Measurements from ENCODE around the gene SFR1. TPM values are rescaled to one million over a fixed set of nuclear protein-coding genes. Genes with fewer than 3 reads are reported as not detected.
A peak's percentile ranks its signal among the peaks of the same experiment; 100 is the strongest.

SFR1 gene, protein sequence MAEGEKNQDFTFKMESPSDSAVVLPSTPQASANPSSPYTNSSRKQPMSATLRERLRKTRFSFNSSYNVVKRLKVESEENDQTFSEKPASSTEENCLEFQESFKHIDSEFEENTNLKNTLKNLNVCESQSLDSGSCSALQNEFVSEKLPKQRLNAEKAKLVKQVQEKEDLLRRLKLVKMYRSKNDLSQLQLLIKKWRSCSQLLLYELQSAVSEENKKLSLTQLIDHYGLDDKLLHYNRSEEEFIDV
- 7.3 and 8.7 TPM in 2 replicates for total RNA-seq (2022)
- percentile 78 among the genes with signal in this experiment for Bru-seq, nascent RNA
- percentile 72 among the genes with signal in this experiment for BruChase-seq, experiment 1, labeled RNA remaining after a 2-hour chase
- percentile 64 among the genes with signal in this experiment for BruChase-seq, experiment 2, labeled RNA remaining after a 6-hour chase
- long read RNA-seq, transcript SFR1-201 (4 exons, 1,438 nt): major isoform, 15 of 28 reads
- long read RNA-seq, partial matches to known transcripts: 4 of 28 reads
- long read RNA-seq, other reads (novel, unspliced or antisense): 4 of 28 reads

DNA sequence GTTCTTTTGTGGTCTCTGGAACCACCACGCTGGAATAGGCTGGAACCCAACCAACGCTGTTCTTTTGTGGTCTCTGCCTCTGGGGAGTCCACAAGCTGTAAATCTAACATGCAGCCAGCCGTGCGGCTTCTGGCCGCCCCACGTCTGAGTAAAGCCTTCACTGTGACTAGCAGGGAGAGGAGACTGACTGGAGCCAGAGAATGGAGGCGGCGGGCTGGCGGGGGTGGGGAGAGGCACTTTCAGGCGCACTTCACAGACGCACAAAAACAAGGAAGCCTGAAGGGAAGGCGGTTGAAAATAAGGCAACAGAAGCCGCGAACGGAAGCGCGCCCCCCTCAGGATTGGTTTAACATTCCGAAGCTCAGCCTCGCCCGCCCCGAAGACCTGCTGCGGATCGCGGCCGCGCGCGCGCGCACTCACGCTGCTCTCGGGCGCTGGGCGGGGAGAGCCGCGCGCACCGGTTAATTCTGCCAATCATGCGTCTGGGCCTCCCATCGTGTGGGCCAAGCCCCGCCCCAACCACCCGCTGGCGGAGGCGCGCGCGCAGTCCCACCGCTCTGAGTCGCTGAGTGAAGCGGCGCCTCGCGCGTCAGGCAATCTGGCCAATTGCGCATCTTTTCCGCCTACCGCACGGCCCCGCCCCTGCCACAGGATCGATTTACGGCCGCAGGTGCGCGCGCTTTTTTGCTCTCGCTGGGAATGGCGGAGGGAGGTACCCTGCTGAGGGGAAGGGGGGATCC, at the start of gene SFR1:
Gene SFR1, plus strand, starts transcription at position 687 of the 740 bp plus-strand sequence. Its CDS starts 13 bp downstream, at position 700.
- Mint-ChIP-seq H3K36me3 (ENCODE audit: insufficient read depth, unreplicated experiment) (no peaks in the 10 kb centered on the region), H3K9me3 (ENCODE audit: unreplicated experiment) (no peaks in the 10 kb centered on the region), H3K27ac (ENCODE audit: unreplicated experiment) (peak within 1 kb of the TSS; percentile 96), H3K27me3 (ENCODE audit: insufficient read depth, unreplicated experiment) (no peaks in the 10 kb centered on the region), H3K4me3 (ENCODE audit: unreplicated experiment) (peak within 1 kb of the TSS; percentile 79), H3K4me1 (ENCODE audit: low read depth, unreplicated experiment) (no peaks in the 10 kb centered on the region)
- Histone ChIP-seq H3K9me3 (no peaks in the 10 kb centered on the region), H3K36me3 (ENCODE audit: control insufficient read depth, insufficient read depth, low read length) (no peaks in the 10 kb centered on the region; the same call in 1 of the 2 replicates), H3K4me3 (ENCODE audit: low read depth, low read length) (peak within 1 kb of the TSS; percentile 92), H3K4me1 (peaks cover 13% of the 10 kb centered on the region; the same call in 1 of the 2 replicates), H3K27me3 (replicated peaks; ENCODE audit: control insufficient read depth, insufficient read depth, low read length) (no peaks in the 10 kb centered on the region)
- BruUV-seq (replicated peaks): no TSS peak
- TF ChIP-seq, protein P1, sequence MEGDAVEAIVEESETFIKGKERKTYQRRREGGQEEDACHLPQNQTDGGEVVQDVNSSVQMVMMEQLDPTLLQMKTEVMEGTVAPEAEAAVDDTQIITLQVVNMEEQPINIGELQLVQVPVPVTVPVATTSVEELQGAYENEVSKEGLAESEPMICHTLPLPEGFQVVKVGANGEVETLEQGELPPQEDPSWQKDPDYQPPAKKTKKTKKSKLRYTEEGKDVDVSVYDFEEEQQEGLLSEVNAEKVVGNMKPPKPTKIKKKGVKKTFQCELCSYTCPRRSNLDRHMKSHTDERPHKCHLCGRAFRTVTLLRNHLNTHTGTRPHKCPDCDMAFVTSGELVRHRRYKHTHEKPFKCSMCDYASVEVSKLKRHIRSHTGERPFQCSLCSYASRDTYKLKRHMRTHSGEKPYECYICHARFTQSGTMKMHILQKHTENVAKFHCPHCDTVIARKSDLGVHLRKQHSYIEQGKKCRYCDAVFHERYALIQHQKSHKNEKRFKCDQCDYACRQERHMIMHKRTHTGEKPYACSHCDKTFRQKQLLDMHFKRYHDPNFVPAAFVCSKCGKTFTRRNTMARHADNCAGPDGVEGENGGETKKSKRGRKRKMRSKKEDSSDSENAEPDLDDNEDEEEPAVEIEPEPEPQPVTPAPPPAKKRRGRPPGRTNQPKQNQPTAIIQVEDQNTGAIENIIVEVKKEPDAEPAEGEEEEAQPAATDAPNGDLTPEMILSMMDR (IDR thresholded peaks at IDR 0.05; ENCODE audit: insufficient read depth in 1 of 2, low read depth in 1 of 2, low read length in 1 of 2, severe bottlenecking in 1 of 2, unreplicated experiment in 1 of 2): peak; percentile 60 to 62
- ChIA-PET CTCF (interaction anchor here (0.7 to 2.4 kb wide), 12 partner anchors 9 to 409 kb away, joined by 3 to 14 read pairs (median 8); partner anchors contain the start of gene GSTO1), POLR2A (interaction anchor here (0.5 to 1.8 kb wide), 4 partner anchors 12 to 499 kb away, joined by 3 to 11 read pairs (median 4); partner anchors contain the start of genes CFAP43 and GSTO2)
- DNase-seq: peak; percentile 98 to 99
- intact Hi-C loops (cut with micrococcal nuclease; ENCODE audit: unreplicated experiment): loop anchor here (1.0 to 5.0 kb wide), 9 partner anchors 11 to 233 kb away; partner anchors contain the start of gene SLK

DNA sequence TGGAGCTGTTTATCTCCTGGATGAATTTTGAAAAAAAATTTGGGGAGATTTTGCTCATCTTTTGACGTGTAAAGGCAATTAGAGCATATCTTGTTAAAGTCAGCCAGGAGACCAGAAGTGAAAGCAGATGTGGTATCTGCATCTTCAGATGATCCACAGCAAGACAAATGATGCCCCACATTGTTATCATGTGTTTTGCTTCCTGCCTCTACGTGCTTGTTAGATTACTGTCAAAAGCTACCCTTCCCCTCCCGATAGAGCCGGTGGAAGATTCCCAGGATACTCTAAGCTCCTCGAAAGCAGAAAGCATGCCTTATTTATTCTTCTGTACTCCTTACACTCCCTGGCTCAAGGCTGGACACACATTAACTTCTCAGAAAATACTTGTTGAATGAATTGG, 49.2 kb upstream of the SFR1 start:
- ChIA-PET POLR2A (no interaction called here), CTCF (interaction anchor here (1.2 kb wide), 1 partner anchor 185 kb away, joined by 4 read pairs; no protein-coding TSS in a partner anchor)
- H3K9me3 Mint-ChIP-seq (ENCODE audit: unreplicated experiment): no peaks in the 10 kb centered on the region
- H3K36me3 Mint-ChIP-seq (ENCODE audit: insufficient read depth, unreplicated experiment): no peaks in the 10 kb centered on the region
- intact Hi-C loops (cut with micrococcal nuclease; ENCODE audit: unreplicated experiment): no loop called here
- Histone ChIP-seq H3K9me3 (no peaks in the 10 kb centered on the region), H3K27me3 (replicated peaks; ENCODE audit: control insufficient read depth, insufficient read depth, low read length) (no peaks in the 10 kb centered on the region), H3K4me1 (peaks cover 28% of the 10 kb centered on the region), H3K4me3 (ENCODE audit: low read depth, low read length) (no peak overlapping the region), H3K36me3 (ENCODE audit: control insufficient read depth, insufficient read depth, low read length) (no peaks in the 10 kb centered on the region)
- no peaks in the 10 kb centered on the region for H3K27me3 Mint-ChIP-seq (ENCODE audit: insufficient read depth, unreplicated experiment)
- TF ChIP-seq, protein P1 (IDR thresholded peaks at IDR 0.05; ENCODE audit: insufficient read depth in 1 of 2, low read depth in 1 of 2, low read length in 1 of 2, severe bottlenecking in 1 of 2, unreplicated experiment in 1 of 2): no peak
- H3K4me3 Mint-ChIP-seq (ENCODE audit: unreplicated experiment): no peak overlapping the region
- no peak for DNase-seq
- no TSS peak for BruUV-seq (replicated peaks)
- no peak overlapping the region for H3K27ac Mint-ChIP-seq (ENCODE audit: unreplicated experiment)
- peaks cover 16% of the 10 kb centered on the region for H3K4me1 Mint-ChIP-seq (ENCODE audit: low read depth, unreplicated experiment)

DNA sequence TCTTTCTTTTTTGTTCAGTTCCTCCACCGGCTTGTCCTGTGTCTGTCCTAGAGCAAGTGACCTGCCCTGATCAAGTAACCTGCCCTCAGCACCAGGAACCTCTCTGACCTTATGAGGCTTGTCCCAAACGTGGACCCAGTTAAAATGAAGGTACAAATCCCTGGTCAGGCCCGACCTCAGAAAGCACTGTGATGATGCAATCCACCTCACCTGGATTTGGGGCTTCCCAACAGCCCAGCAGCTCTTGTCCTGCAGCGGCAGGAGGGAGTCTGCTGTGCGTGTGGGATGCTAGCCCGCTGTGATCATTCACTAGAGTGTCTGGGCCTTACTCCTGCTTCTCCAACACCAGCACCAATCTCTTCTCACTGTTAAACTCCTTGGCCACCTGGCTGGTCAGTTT, 47.5 kb upstream of the SFR1 start:
- no peaks in the 10 kb centered on the region for H3K27me3 Mint-ChIP-seq (ENCODE audit: insufficient read depth, unreplicated experiment)
- H3K36me3 ChIP-seq (ENCODE audit: control insufficient read depth, insufficient read depth, low read length): no peaks in the 10 kb centered on the region
- H3K9me3 ChIP-seq: no peaks in the 10 kb centered on the region
- H3K4me1 Mint-ChIP-seq (ENCODE audit: low read depth, unreplicated experiment): peaks cover 5% of the 10 kb centered on the region
- CTCF ChIA-PET: no interaction called here
- no peak overlapping the region for H3K4me3 ChIP-seq (ENCODE audit: low read depth, low read length)
- BruUV-seq (replicated peaks): no TSS peak
- DNase-seq: no peak
- H3K27ac Mint-ChIP-seq (ENCODE audit: unreplicated experiment): no peak overlapping the region
- TF ChIP-seq, protein P1 (IDR thresholded peaks at IDR 0.05; ENCODE audit: insufficient read depth in 1 of 2, low read depth in 1 of 2, low read length in 1 of 2, severe bottlenecking in 1 of 2, unreplicated experiment in 1 of 2): no peak
- peaks cover 10% of the 10 kb centered on the region for H3K4me1 ChIP-seq
- intact Hi-C loops (cut with micrococcal nuclease; ENCODE audit: unreplicated experiment): no loop called here
- no peaks in the 10 kb centered on the region for H3K36me3 Mint-ChIP-seq (ENCODE audit: insufficient read depth, unreplicated experiment)
- H3K9me3 Mint-ChIP-seq (ENCODE audit: unreplicated experiment): no peaks in the 10 kb centered on the region
- no peak overlapping the region for H3K4me3 Mint-ChIP-seq (ENCODE audit: unreplicated experiment)
- H3K27me3 ChIP-seq (replicated peaks; ENCODE audit: control insufficient read depth, insufficient read depth, low read length): no peaks in the 10 kb centered on the region
- POLR2A ChIA-PET: no interaction called here

Measured in Caco-2 (cell line).